ENCODE measurements around the gene BEGAIN.

BEGAIN gene

DNA sequence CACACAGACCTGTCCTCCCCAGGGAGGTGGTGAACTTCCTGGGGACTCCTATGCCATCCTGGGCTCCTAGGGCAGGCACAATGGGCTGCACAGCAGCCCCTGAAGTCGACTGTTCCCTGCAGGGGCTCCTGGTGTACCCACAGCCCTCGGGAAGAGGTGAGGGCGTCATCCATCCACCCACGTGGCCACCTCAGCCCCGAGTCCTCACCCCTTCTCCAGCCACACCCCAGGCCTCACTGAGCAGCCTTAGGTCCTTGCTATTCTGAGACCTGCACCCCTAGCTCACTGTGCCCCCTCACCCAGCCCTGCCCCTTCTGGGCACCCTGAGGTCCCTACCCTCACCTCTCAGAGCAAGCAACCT lies 38.9 kb downstream of the BEGAIN start:
- DNase-seq, result no peak

DNA sequence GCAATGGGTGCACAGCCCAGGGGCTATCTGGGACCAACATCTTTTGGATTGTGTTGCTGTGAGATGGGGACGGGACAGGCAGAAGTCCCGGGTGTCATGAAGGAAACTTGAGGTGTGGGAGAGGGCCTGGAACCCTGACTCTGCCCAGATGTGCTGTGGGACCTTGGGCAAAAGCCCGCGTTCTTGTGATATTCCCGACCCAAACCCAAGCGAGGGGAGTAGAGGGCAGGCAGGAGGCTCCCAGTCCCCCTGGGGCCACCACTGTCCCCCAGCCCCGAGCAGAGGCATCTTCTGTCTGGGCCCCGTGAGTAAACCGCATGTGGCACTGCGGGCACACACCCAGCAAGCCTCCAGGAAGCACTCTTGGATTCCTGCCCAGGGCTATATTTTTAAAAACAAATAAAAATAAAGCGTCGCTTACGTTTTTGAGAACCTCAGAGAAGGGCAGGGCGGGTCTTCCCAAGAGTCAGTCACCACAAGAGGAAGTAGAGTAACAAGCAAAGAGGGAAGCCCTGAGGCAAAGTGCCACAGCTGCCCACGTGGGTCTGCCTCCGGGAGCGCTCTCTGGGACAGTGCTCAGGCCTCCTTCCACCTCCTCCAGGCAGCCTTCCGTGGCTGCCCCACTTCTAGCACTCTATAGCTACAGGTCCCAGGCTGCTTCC lies 39.5 kb downstream of the BEGAIN start:
- peak; percentile 32 for DNase-seq

DNA sequence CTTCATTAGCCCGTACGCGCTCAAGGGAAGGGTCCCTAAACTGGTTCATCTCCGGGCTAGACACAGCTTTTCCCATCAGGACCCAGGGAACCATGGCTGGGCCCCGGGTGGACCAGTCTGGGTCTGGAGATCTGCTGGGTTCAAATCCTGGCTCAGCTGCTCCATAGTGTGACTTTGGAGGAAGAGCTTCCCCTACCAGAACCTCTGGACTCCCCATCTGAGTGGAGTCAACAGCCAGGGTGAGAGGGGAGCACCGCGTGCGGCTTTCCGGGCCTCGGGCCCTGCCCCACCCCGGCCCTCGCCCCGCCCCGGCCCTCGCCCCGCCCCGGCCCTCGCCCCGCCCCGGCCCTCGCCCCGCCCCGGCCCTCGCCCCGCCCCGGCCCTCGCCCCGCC lies 41.2 kb downstream of the BEGAIN start:
- DNase-seq, result no peak

DNA sequence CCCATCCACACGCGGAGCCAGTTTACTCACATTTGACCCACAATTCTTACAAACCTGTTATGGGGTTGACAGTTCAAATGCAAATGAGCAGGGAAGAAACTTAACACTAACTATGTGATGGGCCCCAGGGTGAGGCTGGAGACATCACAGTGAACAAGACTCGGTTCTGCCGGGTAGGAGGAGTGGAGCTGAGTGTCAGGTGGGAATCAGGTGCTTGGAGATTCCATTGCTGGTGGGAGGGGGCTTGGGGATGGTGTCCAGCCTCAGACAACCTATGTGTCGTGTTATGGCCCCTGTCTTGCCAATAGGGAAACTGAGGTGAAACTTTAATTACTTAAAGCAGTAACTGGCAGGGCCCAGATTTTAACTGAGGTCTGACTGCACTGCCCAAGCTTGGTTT lies 41.9 kb downstream of the BEGAIN start:
- no peak for DNase-seq

DNA sequence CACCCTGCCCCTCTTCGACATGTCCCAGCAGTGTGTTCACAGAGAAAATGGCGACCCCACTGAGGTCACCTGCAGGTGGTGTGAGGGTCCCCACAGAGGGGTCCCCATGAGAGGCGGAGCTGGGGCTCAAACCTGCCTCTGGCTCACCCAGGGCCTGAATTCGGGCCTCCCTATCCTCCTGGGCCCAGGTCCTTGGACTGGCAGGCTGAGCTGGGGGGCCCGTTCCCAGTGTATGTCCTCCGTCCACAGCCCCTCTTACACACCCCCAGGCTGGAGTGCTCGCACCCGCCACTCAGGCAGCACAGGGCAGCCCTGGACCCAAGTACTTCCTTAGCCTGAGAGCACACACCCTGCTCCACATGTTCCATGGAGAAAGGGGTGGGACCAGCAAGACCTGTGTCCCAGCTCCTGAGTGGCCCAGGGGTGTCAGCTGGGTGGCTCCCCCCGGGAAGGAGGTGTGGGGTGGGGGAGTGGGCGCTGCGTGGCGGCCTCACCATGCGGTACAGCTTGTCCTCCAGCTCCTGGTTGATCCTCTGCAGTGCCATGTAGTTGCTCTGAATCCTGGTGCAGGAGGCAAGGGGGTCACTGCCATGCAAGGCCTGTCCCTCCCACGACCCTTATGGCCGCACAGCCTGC lies 42.6 kb downstream of the BEGAIN start:
- no peak for DNase-seq

DNA sequence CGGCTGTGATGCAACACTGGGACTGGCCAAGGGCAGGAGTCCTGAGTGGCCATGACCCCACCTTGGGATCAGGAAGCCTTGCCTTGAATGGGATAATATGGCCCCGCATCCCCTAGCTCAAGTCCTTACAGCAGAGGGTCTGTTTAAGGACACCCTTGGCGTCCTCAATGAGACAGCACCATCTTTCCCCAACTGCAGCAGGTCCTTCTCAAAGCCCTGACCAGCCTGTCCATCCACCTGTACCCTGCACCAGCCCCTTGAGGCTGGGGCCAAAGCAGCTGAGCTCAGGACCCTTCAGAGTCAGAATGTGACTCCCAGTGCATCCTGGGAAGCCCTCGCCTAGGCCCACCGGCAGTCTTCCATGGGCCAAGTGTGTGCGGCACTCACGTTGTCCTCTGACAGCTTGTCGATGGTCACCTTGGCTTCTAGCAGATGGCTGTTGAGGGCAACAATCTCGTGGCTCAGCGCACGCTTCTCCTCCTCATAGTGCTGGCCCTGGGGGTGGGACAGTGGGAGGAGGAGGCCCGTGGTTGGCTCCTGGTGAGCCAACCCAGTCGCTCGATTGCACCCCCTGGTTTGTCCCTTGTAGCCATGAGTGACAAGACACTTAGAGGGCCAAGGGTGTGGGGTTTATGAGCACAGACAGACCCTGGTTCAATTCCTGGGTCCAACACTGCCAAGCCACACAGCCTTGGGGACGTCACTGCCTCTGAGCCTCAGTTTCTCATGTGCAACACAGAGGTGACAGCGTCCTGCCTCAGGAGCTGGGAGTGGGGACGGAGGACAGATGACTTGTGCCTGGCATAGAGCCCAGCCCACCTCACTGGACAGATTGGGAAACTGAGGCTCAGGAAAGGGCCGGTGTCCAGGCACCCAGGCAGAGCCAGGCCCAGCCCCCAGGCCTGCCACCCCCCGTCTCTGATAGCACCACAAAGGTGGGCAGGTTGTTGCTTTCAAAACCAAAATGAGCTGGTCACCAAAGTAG lies 43.5 kb downstream of the BEGAIN start:
- DNase-seq, result no peak

DNA sequence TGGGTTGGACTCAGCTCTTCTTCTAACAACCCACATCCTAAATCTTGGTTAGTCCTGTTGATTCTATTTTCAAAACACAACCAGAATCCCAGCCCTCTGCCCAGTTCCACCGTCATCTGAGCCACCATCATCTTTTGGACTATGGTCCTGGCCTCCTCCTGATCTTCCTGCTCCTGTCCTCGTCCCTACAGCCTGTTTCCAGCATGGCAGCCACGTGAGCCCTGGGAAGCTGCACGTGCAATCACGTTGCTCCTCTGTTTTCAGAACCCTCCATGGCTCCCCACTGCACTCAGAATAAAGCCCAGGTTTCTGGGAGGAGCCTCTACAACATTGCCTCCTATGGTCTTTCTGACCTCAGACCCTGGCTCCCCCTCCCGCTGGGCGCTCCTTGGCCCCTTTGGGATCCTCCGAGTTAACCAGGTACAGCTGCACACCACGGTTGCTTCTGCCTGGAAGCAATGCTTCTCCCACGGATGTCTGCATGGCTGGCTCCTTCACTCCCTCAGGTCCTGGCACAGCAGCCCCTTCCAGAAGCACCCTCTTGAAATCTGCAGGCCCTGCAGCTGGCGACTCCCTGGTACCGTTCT lies 44.5 kb downstream of the BEGAIN start:
- DNase-seq, result no peak

DNA sequence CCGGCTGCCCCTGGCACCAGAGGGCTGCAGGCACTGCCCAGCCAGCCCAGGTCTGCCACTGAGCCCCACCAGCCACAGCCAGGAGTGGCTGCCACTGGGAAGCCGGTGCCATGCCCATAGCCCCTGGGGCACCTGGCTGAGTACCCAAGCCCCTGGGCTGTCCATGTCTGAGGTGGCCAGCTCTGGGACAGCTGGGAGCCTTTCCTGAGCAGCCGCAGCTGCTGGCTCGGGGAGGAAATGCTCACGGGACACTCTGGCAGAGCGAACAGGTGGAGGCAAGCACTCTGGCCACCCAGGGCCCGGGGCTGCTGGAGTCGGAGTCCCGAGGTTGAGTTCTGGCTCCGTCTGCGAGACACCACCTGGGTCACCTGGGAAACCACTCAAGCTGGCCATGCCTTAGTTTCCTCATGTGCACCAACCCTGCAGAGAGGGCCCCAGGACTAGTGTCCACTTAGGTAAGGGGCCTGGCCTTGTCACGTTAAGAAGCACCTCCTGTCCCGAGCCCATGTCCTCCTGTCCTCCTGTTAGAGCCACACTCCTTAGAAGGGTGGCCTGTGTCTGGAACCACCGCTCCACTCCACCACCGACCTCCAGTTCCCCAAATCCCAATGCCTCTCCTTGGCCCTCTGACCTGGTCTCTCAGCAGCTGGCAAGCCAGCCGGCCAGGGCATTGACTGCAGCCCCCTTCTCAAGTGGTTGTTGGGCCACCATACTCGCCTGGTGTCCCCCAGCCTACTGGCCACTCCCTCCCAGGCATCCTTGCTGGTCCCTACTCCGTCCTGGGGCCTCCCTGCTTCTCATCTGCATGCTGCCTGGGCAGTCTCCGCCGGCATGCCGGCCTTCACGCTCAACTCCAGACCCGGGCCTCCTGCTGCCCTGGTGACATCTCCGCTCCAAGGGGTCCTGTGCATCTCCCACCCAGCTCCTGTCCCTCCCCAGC lies 45.3 kb downstream of the BEGAIN start:
- no peak for DNase-seq

DNA sequence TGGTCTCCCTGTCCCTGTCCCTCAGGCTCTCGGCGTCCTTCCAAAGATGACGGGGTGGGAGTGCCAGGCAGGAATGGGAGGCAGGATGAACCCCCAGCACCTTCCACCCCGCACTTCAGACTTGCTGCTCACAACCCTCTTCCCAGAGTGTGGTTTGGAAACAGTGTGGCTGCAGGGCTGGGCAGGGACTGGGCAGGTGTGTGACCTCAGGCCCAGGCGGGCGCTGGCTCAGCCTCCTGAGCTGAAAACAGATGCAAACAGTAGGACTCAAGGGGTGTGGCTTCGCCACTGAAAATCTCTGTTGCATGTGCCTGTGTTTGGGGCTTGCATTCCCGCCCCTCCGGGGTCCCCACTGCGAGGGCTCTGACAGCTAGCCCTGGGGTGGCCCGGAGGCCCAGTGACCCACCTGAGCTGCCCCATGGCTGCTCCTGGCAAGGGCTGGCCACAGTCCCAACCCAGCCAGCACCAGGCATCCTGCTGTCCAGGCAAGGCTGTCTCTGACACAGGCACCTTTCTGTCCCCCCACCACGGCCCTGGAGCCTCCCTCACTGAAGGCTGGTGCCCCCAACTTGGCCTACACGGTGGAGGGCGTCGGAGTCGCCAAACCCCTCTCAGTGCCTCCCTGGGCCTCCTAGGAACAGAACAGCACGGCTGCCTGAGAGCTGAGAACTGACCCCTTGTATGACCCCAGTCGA lies 46.1 kb downstream of the BEGAIN start:
- DNase-seq, result no peak

DNA sequence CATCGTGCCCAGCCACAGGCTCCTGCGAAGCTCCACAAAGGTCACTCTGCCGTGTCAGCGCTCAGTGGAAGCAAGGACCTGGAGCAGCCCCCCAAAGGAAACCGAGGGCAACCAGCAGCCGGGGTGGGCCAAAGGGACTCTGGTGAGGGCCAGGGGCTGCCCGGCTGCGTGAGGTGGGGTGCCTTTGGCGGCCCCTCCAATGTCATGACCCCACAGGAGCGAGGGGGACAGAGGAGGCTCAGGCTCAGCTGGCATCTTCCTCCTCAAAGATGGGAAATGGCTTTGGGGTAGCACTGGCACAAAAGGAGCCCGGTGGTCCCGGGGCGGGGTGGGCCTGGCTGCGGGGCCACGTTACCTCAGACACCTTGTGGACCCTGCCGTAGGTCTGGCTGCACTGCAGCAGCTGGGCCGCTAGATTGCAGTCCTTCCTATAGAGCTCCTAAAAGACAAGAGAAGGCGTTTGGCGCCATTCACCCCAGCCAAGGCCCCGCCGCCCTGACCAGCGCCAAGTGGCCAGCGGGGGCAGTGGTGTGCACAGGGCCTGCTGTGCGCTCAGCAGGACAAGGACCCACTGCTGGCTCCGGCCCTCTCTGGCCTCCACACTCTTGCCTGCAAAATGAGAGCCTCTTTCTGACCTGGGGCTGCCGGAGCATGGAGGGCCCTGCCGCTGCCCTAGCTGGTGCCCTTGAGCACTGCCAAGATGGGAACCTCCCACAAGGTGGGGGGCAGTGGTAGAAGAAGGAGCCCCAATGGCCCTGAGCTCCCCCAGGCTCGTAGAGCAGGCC lies 46.9 kb downstream of the BEGAIN start:
- DNase-seq, result no peak

DNA sequence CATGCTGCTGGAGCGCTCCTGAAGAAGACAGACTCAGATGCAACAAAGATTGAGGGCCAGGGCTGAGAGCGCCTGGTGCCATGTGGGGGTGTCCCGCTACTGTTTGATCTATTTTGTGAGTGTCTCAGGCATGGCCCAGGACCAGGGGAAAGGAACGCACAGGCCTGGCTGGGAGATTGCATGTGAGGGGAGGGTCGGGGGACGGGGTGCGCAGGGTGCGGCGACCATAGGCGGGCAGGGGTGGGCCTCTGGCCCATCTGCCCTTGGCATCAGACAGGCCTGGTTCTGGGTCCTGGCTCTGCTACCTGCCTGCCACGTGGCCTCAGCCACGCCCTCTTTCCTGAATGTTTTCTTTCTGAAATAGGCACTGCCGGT lies 47.5 kb downstream of the BEGAIN start:
- DNase-seq, result no peak

DNA sequence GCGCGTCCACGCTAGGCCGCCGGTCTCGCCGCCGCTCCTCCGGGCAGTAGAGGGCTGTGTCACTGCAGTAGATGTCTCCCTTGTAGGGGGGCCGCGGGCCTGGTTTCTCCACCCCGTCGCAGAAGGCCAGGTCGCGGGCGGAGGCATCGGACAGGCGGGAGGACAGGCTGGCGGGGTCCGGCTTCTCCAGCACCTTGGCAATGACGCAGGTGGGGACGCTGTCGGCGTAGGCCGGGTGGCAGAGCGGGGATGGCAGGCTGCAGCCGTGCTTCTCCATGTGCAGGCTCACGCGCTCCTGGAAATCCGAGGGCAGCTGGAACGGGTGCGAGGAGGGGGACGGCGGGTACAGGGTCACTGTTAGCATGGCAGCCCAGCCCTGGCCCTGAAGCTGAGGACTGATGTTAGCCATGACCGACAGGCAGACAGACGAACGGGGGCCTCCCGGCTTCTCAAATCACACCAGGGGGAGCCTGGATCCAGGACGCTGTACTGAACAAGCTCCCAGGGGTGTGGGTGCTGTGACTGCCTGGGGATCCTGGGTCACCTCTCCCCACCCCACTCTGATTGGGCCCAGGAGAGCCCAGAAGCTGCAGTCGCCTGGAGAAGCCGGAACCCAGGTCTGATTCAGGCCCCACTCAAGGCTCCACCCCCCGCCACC lies 48.1 kb downstream of the BEGAIN start:
- no peak for DNase-seq

DNA sequence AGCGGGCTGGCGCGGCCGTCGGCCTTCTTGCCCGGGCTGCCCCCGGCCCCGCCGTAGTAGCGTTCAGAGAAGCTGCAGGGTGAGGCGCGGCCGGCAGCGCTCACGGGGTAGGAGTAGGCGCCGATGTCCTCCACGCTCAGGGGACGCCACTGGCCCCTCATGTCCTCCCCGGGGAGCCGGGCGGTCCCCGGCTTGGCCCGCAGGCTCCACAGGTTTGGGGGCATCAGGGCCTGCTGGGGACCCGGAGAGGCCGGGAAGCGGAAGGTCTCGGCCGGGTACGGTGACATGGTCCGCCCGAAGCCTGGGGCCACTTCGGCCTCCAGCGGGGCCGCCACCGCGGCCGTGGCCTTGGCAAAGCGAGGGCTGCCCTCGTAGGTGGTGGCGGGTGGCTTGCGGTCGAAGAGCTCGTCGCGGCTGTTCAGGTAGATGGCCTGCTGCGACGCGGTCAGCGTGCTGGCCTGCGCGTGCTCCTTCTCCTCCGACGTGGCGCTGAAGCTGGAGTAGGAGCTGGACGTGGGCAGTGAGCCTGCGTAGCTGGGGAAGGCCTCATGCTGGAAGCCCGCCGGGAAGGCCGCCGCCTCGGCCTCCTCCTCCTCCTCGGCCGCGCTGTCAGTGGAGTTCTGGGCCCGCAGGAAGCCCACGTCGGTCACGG lies 48.7 kb downstream of the BEGAIN start:
- DNase-seq, result no peak

DNA sequence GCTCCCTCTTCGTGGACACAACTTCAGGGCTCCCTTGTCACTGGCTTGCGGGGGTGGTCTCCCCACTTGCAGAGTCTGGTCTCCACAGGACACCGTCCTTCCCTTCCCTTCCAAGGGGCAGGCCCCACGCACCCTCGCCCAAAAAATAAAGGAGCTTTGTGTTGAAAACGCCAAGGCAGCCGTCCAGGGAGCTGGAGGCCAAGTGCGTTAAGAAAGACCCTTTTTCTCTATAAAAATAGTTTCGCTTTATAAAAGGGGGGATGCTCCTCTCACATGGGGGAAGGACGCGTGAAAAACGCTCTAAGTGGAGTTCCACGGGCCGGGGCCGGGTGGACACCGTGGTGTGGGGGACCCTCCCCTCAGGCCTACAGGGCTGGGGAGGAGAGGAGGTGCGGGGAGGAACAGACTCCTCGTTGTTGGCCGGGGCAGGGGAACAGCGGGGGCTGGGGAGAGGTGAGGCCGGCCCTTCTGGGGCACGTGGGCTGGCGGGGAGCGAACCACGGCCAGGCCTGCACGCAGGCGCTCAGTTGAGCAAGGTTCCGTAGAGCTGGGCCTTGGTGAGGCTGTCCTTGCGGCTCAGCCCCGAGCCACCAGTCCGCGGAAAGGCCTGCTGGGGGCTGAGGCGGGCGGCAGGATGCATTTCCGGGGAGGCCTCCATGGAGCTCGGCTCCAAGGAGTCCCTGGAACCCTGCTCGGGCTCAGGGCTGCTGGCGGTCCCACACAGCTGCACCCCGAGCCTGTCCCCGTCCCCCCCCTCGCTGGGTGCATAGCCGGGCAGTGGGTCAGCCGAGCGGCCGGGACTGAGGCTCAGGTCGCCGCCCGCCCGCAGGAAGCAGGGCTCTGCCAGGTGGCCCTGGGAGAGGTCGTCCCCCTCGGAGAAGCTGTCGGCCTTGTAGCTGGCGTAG lies 49.5 kb downstream of the BEGAIN start:
- no peak for DNase-seq

DNA sequence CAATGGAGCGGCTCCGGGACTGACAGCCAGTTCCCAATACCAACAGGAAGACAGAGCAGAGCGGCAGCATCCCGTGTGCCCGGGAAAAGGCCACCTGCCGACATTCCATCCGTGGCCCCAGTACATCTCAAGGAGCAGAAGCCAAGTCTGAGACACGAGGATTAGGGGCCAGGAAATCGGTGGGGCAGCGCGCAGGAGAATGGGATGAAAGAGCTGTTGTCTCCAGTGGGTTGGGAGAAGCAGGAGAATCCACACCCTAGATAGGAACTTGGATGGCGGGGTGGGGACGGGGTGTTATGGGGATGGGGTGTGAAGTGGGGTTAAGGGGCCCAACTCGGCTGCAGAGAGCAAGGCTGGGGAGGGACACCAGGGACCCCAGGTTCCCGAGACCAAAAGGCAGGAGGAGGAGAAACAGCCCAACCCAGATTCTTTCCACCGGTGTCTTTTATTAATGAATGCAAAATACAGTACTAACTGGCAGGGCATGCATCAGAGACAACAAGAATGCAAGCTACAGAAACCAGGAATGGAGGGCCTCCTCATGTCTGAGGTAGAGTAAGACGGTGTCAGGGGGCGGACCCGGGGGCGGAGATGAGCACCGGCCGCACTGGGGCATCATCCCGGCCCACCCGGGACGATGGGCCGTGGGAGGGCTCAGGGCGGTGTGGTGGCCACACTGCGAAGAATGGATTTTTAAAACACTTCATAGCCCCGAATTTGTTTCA lies 50.3 kb downstream of the BEGAIN start:
- DNase-seq, result no peak

DNA sequence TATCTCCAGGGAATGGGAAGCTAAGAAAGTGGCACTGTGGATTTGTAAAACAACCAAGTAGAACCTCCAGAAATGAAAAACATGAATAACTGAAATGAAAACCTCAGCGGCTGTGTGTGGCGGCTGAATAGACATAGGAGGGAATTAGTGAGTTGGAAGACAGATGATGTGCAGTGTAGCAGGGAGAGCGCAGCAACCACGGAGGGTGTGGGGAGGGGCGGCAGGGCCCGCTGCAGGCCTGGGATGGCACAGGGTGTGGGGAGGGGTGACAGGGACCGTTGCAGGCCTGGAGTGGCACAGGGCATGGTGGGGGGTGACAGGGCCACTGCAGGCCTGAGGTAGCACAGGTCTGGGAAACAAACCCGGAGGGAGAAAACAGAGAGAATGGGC lies 51.1 kb downstream of the BEGAIN start:
- no peak for DNase-seq

DNA sequence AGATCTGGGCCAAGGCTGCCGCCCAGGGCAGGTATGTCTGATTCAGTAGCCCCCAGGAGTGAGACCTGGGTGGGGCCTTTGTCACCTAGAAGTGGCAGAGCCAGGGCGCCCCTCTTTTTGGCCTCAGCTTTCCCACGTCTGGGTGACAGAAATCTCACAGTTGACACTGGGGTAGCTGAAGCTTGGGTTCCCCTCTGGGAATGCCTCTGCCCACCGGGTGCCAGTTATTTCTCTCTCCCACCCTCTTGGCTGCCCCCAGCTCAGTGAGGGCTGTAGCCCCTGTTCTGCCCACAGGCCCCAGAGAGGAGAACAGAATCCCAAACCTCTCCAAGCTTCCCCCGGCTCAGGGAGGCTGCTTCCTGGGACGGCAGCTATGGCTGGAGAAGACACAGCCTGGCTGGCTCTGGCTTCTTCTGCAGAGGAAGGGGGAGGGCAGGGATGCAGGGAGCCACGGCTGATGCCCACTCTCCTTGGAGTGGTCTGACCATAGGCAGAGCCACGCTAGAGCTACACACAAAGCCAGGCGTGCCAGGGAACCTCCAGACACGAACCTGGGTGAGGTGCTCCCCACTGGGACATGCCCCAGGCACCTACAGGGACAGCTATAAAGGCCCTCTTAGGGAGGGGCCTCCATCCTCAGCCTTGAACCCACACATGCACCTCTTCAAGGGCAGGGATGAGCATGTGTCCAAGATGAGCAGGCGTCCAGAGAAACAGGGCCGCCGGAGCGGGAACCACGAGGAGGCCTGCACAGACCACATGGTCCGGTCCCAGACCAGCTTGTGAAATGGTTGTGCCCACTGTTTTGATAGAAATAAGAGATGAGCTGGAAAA lies 51.7 kb downstream of the BEGAIN start:
- no peak for DNase-seq

All from CD4-positive, alpha-beta T cell treated with Interleukin-6 for 4 hours (primary cell).